ENCODE data around the gene ARMH3. TPM values are rescaled to one million over a fixed set of nuclear protein-coding genes. Genes with fewer than 3 reads are reported as not detected.

The ARMH3 gene
- total RNA-seq, 6 experiments from 2014 or later, result 18.0 to 21.7 (median 18.8) TPM

DNA sequence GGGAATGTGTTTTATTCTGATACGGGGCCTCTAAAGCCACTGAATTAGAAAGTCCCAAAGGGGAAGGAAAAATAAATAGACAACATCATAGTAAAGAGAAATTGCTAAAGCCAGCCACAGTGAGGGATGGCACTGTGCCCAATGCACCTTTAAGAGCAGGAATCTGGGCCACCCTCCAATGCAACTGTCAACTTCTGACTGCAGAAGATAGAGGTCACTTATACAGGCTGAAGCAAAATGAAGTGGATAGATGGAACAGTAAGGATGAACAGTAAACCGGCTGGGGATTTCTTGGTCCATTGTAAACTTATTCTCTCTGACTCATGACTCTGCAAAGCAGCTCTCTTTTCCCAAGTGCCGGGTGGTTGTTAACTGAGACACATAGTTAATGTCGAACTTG lies 158.3 kb downstream of the ARMH3 start:
- DNase-seq, result peak; percentile 25
- no peak overlapping the region for H3K27ac Mint-ChIP-seq

DNA sequence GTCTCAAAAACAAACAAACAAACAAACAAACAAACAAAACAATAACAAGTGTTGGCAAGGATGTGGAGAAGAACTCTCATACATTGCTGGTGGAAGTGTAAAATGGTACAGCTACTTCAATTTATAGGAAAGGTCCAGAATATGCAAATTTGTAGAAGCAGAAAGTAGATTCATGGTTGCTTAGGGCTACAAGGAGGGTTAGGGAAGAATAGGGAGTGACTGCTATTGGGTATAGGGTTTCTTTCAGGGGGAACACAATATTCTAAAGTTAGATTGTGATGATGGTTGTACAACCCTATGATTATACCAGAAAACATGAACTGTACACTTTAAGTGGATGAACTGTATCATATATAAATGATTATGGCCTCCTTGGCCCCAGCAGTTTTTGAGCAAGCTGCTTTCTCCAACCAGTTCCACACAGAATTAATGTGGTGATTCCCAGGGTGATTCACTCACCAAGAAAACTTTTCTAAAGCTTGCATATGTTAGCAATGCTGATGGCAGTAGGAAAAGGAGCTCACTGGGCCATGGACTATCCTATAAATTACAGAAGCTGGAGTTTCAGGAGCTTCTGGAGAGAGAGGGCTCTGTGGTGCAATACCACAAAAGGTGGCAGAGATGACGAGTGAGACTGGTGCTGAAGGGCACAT lies 159.6 kb downstream of the ARMH3 start:
- H3K36me3 Mint-ChIP-seq (ENCODE audit: low read depth), result no peaks in the 10 kb centered on the region
- DNase-seq, result peak; percentile 9
- H3K4me3 Mint-ChIP-seq, result no peak overlapping the region
- peak overlapping the region; percentile 8; the same call in 1 of the 2 replicates for H3K27ac Mint-ChIP-seq
- TF ChIP-seq, protein P1, sequence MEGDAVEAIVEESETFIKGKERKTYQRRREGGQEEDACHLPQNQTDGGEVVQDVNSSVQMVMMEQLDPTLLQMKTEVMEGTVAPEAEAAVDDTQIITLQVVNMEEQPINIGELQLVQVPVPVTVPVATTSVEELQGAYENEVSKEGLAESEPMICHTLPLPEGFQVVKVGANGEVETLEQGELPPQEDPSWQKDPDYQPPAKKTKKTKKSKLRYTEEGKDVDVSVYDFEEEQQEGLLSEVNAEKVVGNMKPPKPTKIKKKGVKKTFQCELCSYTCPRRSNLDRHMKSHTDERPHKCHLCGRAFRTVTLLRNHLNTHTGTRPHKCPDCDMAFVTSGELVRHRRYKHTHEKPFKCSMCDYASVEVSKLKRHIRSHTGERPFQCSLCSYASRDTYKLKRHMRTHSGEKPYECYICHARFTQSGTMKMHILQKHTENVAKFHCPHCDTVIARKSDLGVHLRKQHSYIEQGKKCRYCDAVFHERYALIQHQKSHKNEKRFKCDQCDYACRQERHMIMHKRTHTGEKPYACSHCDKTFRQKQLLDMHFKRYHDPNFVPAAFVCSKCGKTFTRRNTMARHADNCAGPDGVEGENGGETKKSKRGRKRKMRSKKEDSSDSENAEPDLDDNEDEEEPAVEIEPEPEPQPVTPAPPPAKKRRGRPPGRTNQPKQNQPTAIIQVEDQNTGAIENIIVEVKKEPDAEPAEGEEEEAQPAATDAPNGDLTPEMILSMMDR (IDR thresholded peaks at IDR 0.05), result no peak
- H3K9me3 Mint-ChIP-seq, result no peaks in the 10 kb centered on the region
- H3K4me1 Mint-ChIP-seq (ENCODE audit: low read depth), result peaks cover 41% of the 10 kb centered on the region
- H3K27me3 Mint-ChIP-seq (ENCODE audit: insufficient read depth), result peaks cover 2% of the 10 kb centered on the region; the same call in 1 of the 2 replicates

More for the DNA sequence above, 158.3 kb downstream of the ARMH3 start:
- TF ChIP-seq, protein P1 (IDR thresholded peaks at IDR 0.05), result no peak
- Mint-ChIP-seq H3K4me1 (ENCODE audit: low read depth) (peaks cover 37% of the 10 kb centered on the region), H3K9me3 (no peaks in the 10 kb centered on the region), H3K27me3 (ENCODE audit: insufficient read depth) (peaks cover 2% of the 10 kb centered on the region; the same call in 1 of the 2 replicates), H3K36me3 (ENCODE audit: low read depth) (no peaks in the 10 kb centered on the region), H3K4me3 (no peak overlapping the region)

DNA sequence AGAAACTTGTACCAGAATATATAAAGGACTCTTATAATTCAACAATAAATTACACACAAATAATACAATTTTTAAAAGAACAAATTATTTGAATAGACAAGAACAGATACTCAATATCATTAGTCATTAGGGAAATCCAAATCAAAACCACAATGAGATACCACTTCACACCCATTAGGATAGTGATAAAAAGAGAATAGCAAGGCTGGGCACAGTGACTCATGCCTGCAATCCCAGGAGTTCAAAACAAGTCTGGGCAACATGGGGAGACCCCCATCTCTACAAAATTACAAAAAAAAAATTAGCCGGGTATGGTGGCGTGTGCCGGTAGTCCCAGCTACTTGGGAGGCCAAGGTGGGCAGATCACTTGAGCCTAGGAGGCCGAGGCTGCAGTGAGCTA lies 160.2 kb downstream of the ARMH3 start:
- peaks cover 41% of the 10 kb centered on the region for H3K4me1 Mint-ChIP-seq (ENCODE audit: low read depth)
- H3K27me3 Mint-ChIP-seq (ENCODE audit: insufficient read depth), result peaks cover 2% of the 10 kb centered on the region; the same call in 1 of the 2 replicates
- TF ChIP-seq, protein P1 (IDR thresholded peaks at IDR 0.05), result no peak
- H3K9me3 Mint-ChIP-seq, result no peaks in the 10 kb centered on the region
- no peaks in the 10 kb centered on the region for H3K36me3 Mint-ChIP-seq (ENCODE audit: low read depth)
- DNase-seq, result no peak
- H3K4me3 Mint-ChIP-seq, result no peak overlapping the region
- H3K27ac Mint-ChIP-seq, result no peak overlapping the region

DNA sequence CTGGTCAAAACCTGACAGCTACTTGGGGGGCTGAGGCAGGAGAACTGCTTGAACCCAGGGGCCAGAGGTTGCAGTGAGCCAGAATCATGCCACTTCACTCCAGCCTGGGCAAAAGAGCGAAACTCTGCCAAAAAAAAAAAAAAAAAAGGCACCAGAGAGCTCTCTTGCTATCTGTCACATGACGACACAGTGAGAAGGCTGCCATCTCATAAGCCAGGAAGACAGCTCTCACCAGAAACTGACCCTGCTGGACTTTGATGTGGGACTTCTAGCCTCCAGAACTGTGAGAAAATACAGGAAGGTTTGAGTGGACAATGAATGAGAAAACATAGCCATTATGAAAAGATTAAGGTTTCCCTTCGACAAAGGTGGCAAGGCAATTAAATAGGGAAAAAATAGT lies 161.2 kb downstream of the ARMH3 start:
- TF ChIP-seq, protein P1 (IDR thresholded peaks at IDR 0.05), result no peak
- H3K27me3 Mint-ChIP-seq (ENCODE audit: insufficient read depth), result peaks cover 2% of the 10 kb centered on the region; the same call in 1 of the 2 replicates
- peaks cover 45% of the 10 kb centered on the region for H3K4me1 Mint-ChIP-seq (ENCODE audit: low read depth)
- H3K36me3 Mint-ChIP-seq (ENCODE audit: low read depth), result no peaks in the 10 kb centered on the region
- no peak overlapping the region for H3K27ac Mint-ChIP-seq
- no peak overlapping the region for H3K4me3 Mint-ChIP-seq
- no peaks in the 10 kb centered on the region for H3K9me3 Mint-ChIP-seq
- no peak for DNase-seq

DNA sequence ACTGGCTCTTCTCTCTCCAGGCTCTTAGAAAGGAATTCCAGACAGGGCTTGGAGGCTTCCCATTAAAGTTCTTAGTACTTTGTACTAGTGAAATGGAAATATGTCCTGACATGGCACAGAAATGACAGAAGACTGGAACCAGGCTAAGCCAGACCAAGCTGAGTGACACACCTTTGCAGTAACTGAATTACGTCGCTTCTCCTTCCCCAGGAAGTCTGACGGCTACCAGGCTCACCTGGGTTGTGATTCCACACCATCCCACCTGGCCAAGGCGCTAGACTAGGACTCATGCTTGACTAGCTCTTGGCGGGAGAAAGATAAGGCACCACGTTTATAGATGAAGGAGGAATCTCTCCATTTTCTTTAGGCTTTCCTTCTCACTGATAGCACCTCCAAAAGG lies 161.7 kb downstream of the ARMH3 start:
- H3K4me3 Mint-ChIP-seq, result no peak overlapping the region
- no peaks in the 10 kb centered on the region for H3K9me3 Mint-ChIP-seq
- no peaks in the 10 kb centered on the region for H3K36me3 Mint-ChIP-seq (ENCODE audit: low read depth)
- peaks cover 46% of the 10 kb centered on the region for H3K4me1 Mint-ChIP-seq (ENCODE audit: low read depth)
- no peak overlapping the region for H3K27ac Mint-ChIP-seq
- DNase-seq, result no peak
- peaks cover 2% of the 10 kb centered on the region; the same call in 1 of the 2 replicates for H3K27me3 Mint-ChIP-seq (ENCODE audit: insufficient read depth)
- TF ChIP-seq, protein P1 (IDR thresholded peaks at IDR 0.05), result no peak
